GM19043 (cell line): Measurements from ENCODE around the gene RTN4RL1.

Experiments used
- ATAC-seq: cut with Tn5 transposase; IDR thresholded peaks from one replicate; pipeline ENCODE4 v1.9.1; 2021; ENCODE audit warnings: low read depth; ENCODE audit not compliant: unreplicated experiment

The RTN4RL1 gene

GRCh38 chr17:2059547-2060384 lies 34.6 kb upstream of the RTN4RL1 start:
- ATAC-seq: no peak

- ATAC-seq: no peak
These were observed 33.7 kb upstream of the RTN4RL1 start for GRCh38 chr17:2058586-2059546.

GRCh38 chr17:2057760-2058585 lies 32.8 kb upstream of the RTN4RL1 start:
- no peak for ATAC-seq

GRCh38 chr17:2057175-2057759 lies 32.1 kb upstream of the RTN4RL1 start:
- no peak for ATAC-seq

- ATAC-seq: no peak
These were observed 31.4 kb upstream of the RTN4RL1 start for GRCh38 chr17:2056206-2057174.

GRCh38 chr17:2055292-2056205 lies 30.4 kb upstream of the RTN4RL1 start:
- no peak for ATAC-seq

- ATAC-seq: no peak
These were observed 29.6 kb upstream of the RTN4RL1 start, which contains the start of gene HIC1 for GRCh38 chr17:2054512-2055291. Gene HIC1 (plus strand): TSS chr17:2055103. CDS start chr17:2056691, 1,588 bp downstream.

- no peak for ATAC-seq
These were observed 29.1 kb upstream of the RTN4RL1 start for GRCh38 chr17:2054262-2054511.

- no peak for ATAC-seq
These were observed 28.5 kb upstream of the RTN4RL1 start for GRCh38 chr17:2053380-2054261.

GRCh38 chr17:2051933-2052559 lies 26.9 kb upstream of the RTN4RL1 start:
- ATAC-seq: no peak

GRCh38 chr17:2051061-2051932 lies 26.2 kb upstream of the RTN4RL1 start:
- no peak for ATAC-seq

- no peak for ATAC-seq
These were observed 25.3 kb upstream of the RTN4RL1 start for GRCh38 chr17:2050300-2051060.

- ATAC-seq: no peak
These were observed 24.5 kb upstream of the RTN4RL1 start for GRCh38 chr17:2049333-2050299.
